MM.1S (cell line): ENCODE results near the gene ZNF583.

Source experiments
- CTCF ChIP-seq: fragments of 300-600 bp; sonication (generic); IDR thresholded peaks from 2 replicates; pipeline ENCODE4 v1.5.1; 2016; ENCODE audit warnings: antibody characterized with exemption, low read length, mixed read lengths
- EZH2 ChIP-seq: fragments of 300-600 bp; sonication (generic); optimal IDR thresholded peaks from 2 replicates; pipeline ENCODE3; 2017; ENCODE audit warnings: low read depth, mild to moderate bottlenecking, antibody characterized with exemption, low read length, mixed read lengths

- TF ChIP-seq EZH2 (no peak), CTCF (no peak)
Measured at GRCh38 chr19:56369886-56370676, 34.1 kb upstream of the ZNF583 start.
